GM19240 (cell line): ENCODE results near the gene NDUFC1.
"Not testable (repeated sequence)": the region's sequence is repeated elsewhere in the genome, so short reads cannot be mapped to it uniquely, and the experiment has no call there.

Experiments
- DNase-seq: peaks from one replicate; pipeline ENCODE4 v3.0.0; 2011; ENCODE audit warnings: low spot score; ENCODE audit not compliant: insufficient read length

Gene NDUFC1

GRCh38 chr4:139301821-139302611 lies at the start of gene NDUFC1:
Gene NDUFC1, minus strand, starts transcription at chr4:139302477. Its CDS starts 6,679 bp downstream, at chr4:139295798.
- no peak for DNase-seq

GRCh38 chr4:139337612-139338011 lies 35.3 kb upstream of the NDUFC1 start:
- DNase-seq: no peak

GRCh38 chr4:139333046-139333445 lies 30.8 kb upstream of the NDUFC1 start:
- DNase-seq: no peak

- DNase-seq: no peak
These were observed 28.9 kb upstream of the NDUFC1 start for GRCh38 chr4:139331185-139331584.

GRCh38 chr4:139330283-139330682 lies 28.0 kb upstream of the NDUFC1 start:
- no peak for DNase-seq

- no peak for DNase-seq
These were observed 27.5 kb upstream of the NDUFC1 start for GRCh38 chr4:139329665-139330200.

- no peak for DNase-seq
These were observed 22.3 kb upstream of the NDUFC1 start for GRCh38 chr4:139324620-139325019.

GRCh38 chr4:139322541-139322940 lies 20.3 kb upstream of the NDUFC1 start:
- not testable (repeated sequence) for DNase-seq

GRCh38 chr4:139322070-139322469 lies 19.8 kb upstream of the NDUFC1 start:
- DNase-seq: not testable (repeated sequence)

GRCh38 chr4:139319571-139319970 lies 17.3 kb upstream of the NDUFC1 start:
- DNase-seq: no peak

GRCh38 chr4:139317635-139318034 lies 15.4 kb upstream of the NDUFC1 start:
- DNase-seq: no peak

- no peak for DNase-seq
These were observed 14.5 kb upstream of the NDUFC1 start for GRCh38 chr4:139316733-139317132.

GRCh38 chr4:139315221-139315675 lies 13.0 kb upstream of the NDUFC1 start:
- DNase-seq: no peak

GRCh38 chr4:139314047-139314800 lies 11.9 kb upstream of the NDUFC1 start:
- no peak for DNase-seq

- not testable (repeated sequence) for DNase-seq
These were observed 11.1 kb upstream of the NDUFC1 start for GRCh38 chr4:139313414-139313813.

GRCh38 chr4:139312552-139313332 lies 10.5 kb upstream of the NDUFC1 start:
- no peak for DNase-seq

- no peak for DNase-seq
These were observed 9.6 kb upstream of the NDUFC1 start for GRCh38 chr4:139311909-139312308.

- no peak for DNase-seq
These were observed 2.6 kb upstream of the NDUFC1 start for GRCh38 chr4:139304920-139305319.

GRCh38 chr4:139301113-139301820 lies 1.0 kb downstream of the NDUFC1 start, which contains the start of gene NAA15:
Gene NAA15, plus strand, starts transcription at chr4:139301505. Its CDS starts 273 bp downstream, at chr4:139301778.
- peak; percentile 64 for DNase-seq

GRCh38 chr4:139300431-139301112 lies 1.7 kb downstream of the NDUFC1 start:
- no peak for DNase-seq
